Cerebellar nuclear complex (tissue), 1 donor: Measurements from ENCODE around the gene SCAND1.
A peak's percentile ranks its signal among the peaks of the same experiment; 100 is the strongest.
"Not testable (repeated sequence)": the region's sequence is repeated elsewhere in the genome, so short reads cannot be mapped to it uniquely, and the experiment has no call there.

Experiments
- DNase-seq, 2 experiments: peaks; one replicate each; lab custom pipeline; 2025; lab: John Stamatoyannopoulos, UW

Gene SCAND1

DNA sequence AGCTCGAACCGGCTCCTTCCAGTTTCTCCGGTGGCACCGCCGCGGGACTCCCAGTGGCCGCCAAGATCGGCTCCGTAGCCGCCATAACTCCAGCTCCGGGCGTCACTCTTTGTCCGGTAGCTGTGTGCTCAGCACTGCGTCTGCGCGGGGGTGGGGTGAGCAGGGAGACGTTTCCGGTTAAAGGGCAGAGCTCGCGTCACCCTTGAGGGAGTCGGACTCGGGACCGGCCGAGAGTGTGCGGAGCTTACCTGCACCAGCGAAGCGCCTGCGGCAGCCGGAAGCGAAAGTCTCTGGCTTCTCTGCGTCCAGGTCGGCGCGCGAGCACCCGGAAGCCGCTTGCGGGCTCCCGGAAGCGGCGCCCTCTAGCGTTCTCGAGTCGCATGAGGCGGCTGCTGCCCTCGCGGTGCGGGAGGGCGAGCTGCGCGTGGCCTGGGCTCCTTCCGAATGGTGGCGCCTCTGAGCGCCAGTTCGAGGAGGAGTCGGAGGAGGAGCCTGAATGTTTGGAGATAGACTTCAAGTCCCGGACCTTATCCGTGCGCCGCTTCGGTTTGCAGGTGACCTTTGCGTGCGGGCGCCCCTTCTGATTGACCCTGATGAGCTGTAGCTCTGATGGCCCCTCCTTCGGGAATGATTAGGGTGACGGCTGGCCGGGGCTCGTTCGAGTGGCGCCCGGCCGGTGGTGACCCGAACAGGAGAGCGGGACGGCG lies at the start of gene SCAND1:
TSS of gene SCAND1 (minus strand) at position 303 of the 707 bp plus-strand sequence. CDS start at position 85, 218 bp downstream.
- DNase-seq, result peak; percentile 90 to 92

DNA sequence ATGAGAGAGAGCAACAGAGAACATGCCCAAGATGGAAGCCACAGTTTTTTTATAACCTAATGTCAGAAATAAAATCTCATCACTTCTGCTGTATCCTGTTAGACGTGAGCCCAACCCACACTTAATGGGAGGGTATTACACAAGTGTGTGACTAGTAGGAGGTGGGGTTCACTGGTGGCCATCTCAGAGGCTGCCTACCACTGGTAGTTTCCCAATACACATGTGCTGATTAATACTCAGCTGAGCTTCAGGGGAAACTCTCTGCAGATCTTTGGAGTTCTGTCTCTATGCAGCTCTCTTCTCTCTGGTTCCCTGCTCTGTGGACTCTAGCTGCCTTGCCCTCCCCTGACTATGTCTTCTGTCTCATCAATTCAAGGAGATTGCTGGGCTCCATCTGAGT lies 49.7 kb upstream of the SCAND1 start:
- DNase-seq, result no peak

GRCh38 chr20:36002855-36003254 lies 48.6 kb upstream of the SCAND1 start:
- no peak for DNase-seq

- DNase-seq, result not testable (repeated sequence)
These were observed 47.0 kb upstream of the SCAND1 start for GRCh38 chr20:36001331-36001730.

DNA sequence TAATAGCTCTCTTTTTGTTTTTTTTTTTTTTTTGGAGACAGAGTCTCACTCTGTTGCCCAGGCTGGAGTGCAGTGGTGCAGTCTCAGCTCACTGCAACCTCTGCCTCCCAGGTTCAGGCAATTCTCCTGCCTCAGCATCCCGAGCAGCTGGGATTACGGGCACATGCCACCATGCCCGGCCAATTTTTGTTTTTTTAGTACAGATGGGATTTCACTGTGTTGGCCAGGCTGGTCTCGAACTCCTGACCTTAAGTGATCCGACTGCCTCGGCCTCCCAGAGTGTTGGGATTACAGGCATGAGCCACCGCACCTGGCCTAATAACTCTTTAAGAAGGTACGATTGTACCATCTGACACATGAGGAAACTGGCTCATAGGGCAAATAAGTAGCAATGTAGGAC lies 42.2 kb upstream of the SCAND1 start:
- not testable (repeated sequence) for DNase-seq

GRCh38 chr20:35994994-35995453 lies 40.7 kb upstream of the SCAND1 start:
- DNase-seq, result peak in 1 of 2 experiments; percentile 16

DNA sequence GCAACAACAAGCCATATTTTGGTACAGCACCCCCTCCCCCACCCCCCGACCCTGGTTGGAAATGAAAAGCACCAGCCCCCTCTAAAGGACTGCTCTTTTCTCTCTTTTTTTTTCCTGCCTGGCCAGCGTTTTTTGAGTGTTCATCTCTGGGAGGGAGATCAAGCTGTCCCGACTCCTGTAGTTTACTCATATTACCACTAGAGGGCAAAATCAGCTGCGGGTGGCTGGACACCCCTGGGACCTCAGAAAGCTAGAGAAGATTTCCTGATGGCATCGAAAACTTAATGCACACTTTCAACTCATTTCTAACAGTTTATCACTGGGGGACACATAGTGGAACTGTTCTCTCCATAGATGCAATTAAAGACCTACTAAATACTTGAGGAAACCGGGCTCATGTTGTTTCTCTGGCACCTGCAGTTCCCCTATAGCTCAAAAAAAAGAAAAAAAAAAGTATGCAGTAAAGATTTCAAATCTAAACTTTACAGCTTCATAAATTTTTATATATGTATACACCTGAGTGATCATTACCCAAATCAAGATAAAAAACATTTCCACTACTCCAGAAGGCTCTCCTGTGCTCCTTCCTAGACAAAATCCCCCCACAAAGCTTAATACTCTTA lies 38.5 kb upstream of the SCAND1 start:
- DNase-seq, result peak in 1 of 2 experiments; percentile 55

DNA sequence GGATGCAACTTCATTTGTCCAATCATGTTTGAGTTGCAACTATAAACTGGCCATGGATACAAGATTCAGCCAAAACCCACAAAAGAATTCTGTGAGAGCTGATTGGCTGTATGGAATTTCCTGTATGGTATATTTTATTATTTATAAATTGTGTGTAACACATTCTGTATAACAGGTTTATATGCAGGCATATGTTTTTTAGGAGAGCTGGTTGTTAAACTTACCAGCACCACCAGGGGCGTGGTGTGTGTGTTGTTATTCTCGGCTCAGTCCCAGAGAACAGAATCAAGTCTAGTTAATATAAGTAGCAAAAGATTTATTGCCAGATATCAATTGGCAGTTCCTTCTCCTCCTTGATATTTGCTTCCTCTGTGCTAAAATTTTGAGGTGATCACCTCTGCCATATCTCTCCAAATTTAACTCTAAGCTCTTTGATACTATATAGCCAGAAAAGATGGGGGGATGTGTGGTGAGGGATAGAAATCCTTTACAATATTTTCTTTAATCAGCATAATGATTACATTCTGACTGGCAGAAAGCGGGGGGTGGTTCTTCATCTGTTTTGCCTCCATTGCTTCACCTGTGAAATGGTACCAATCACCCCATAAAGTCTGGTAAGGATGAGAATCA lies 37.0 kb upstream of the SCAND1 start:
- DNase-seq, result no peak

GRCh38 chr20:35988910-35989463 lies 34.7 kb upstream of the SCAND1 start:
- no peak for DNase-seq

DNA sequence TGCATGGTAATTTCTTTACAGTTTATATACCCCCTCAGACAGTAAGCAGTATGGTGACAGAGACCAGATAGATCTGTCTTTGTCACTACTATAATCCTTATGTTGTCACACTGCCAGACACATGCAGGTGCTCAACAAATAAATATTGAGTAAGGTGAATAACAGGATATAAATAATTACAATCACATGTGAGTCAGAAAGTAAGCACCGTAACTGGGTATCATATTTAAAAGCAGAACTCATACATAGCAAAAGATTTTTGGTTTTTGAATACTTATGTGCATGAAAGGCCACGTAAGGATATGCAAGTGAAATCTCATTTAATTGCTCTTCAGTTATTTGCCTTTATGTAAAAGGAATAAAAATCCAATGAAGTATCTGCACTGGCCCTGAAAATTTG lies 31.5 kb upstream of the SCAND1 start:
- DNase-seq, result no peak

DNA sequence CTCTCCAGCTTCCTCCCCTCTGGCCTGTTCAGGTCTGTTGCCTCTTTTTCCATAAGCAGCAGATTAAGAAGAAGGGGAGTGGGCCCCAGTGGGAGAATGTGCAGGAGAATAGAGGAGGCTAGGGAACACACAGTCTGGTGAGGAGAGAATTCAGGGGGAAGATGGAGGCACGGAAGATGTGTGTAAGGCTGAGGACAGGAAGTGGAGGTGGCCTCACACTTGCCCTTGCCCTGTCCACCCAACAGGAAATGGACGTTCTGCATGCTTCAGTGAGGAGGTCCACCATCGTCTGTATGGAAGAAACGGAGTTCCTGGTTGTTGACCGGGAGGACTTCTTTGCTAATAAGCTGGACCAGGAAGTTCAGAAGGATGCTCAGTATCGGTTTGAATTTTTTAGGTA lies 30.1 kb upstream of the SCAND1 start:
- DNase-seq, result no peak

DNA sequence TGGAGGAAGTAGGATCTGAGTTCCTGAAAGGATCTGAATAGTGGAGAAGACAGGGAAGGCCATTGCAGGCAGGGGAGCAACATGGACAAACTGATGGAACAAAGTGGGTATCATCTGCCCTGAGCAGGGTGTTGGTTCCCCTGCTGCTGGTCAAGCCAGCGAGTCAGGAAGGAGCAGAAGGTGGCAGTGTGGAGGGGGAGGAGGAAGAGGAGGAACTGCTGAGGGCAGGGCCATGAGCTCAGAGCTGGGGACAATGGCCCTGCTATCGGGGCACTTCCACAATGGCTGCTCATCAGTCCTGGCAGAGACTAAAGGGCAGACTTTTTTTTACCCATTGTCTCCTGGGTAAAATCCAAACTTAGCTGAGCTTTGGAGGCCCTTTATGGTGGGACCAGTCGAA lies 27.7 kb upstream of the SCAND1 start:
- DNase-seq, result no peak

GRCh38 chr20:35979544-35979943 lies 25.2 kb upstream of the SCAND1 start:
- DNase-seq, result no peak

- no peak for DNase-seq
These were observed 23.8 kb upstream of the SCAND1 start for GRCh38 chr20:35978041-35978513.

DNA sequence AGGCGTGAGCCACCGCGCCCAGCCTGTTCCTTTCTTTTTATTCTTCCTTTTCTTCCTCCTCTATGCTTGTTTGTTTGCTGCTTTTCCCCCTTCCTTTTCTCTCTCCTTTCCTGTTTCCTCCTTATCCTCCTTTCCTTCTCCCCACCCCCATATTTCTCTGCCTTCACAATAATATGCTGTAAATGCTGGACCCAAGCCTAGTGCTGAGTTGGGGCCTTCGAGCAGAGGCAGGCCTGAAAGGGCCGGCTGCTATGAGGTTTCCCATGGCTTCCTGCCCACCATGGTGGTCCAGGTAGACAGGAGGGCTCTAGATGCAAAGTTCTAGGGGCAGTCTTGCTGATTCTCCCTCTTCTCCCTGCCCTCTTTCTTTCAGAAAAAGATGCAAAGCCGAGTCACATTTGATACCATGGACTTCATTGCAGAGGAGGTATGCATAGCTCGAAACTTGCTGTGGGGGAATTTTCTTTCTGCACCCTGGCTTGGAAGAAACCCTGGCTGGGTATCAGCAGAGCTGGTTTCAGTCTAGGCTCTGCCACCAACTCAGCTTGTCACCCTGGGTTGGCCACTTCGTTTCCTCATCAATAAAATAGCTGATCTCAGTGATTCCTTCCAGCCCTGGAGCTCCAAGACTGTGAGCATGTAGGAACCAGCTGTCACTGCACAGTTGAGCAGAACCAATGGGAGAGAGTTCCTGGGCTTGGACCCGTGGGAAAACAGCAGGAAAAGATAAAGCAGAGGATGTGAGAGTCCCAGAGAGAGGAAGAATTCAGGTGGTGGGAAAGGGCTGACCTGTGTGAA lies 21.5 kb upstream of the SCAND1 start:
- no peak for DNase-seq

DNA sequence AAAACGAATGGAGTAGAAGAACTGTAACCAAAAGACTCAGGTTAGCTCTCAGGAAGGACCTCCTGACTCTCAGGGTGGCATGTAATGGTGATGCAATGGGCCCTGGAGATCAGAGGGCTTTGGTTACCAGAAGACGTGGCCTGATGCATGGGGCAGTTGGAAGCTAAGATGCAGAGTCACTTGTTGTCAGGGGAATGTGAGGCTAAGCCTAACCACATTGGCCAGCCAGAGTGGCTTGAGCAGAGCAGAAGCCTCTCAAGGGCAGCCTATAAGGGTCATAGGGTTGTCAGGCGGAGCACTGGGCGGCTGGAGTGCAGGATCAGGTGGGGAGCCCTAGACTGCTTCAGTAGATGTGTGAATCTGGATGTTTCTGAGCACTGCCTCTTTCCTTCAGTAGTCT lies 20.0 kb upstream of the SCAND1 start:
- DNase-seq, result no peak

DNA sequence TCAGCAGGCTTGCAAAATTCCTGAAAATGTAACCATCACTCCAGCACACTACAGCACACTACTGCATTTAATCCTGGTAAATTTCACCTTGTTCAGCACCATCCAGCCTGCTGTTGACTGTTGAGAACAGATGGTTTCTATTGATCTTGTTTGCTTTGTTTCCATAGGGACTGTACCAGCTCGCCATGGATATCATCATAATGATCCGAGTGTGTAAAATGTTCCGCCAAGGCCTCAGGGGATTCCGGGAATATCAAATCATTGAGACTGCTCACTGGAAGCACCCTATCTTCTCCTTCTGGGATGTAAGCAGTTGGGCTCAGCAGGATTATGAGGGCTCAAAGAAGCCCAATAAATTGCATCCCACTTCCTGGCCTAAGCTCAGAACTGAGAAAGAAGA lies 18.2 kb upstream of the SCAND1 start:
- no peak for DNase-seq

GRCh38 chr20:35971981-35972380 lies 17.7 kb upstream of the SCAND1 start:
- DNase-seq, result no peak

- no peak for DNase-seq
These were observed 14.6 kb upstream of the SCAND1 start for GRCh38 chr20:35968930-35969329.

DNA sequence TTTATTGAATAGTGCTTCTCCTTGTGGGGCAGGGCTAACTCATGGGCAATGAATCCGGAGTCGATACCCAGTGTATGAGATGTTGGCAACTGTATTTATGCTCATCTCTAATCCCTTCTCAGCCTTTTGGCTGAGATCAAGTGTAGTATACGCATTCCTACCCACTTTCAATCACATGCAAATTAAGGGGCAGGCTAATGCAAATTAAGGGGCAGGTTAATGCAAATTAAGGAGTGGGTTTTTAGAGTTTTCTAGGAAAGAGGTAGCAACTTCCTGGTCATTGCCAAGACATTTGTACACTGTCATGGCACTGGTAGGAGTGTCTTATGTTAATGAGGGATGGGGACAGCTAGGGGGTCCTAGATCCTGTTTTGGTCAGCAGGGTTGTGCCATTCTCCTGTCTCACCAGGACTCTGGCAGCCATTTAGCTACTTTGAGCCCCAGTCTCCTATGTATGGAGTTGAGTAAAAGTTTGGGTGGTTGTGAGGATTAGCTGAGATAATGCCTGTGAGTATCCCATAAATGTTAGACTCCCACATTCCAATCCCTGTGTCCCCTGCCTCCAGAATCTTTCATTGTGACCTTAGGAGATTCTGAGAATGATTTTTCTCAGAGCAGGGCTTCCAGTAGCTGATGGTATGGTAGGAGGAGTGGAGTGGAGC lies 13.8 kb upstream of the SCAND1 start, which contains the start of gene CNBD2:
TSS of gene CNBD2 (plus strand) at position 612 of the 662 bp plus-strand sequence. CDS start 173 bp downstream, outside the sequence.
- no peak for DNase-seq

DNA sequence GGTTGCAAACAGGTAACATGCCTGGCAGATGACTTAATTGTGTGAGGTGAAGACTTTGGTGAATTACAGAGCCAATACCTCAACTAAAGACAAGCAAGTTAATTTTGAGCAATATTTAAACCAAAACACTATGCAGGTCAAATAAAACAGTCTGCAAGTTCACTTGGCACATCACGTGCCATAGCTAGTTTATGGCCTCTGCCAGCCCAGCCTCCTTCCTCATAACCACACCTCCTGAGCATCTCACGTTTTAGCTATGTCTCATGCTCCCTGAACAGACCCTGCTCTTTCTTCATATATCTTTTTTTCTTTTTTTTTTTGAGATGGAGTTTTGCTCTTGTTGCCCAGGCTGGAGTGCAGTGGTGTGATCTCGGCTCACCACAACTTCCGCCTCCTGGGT lies 9.6 kb upstream of the SCAND1 start:
- DNase-seq, result no peak
